PC-3 (cell line): ENCODE results near the gene BRD4. TPM values are rescaled to one million over a fixed set of nuclear protein-coding genes. Genes with fewer than 3 reads are reported as not detected.
A peak's percentile ranks its signal among the peaks of the same experiment; 100 is the strongest.

Source experiments
- ATAC-seq: fragments of 200-7000 bp; cut with Tn5 transposase; 2 replicates; pipeline ENCODE4 v1.9.1; 2020; ENCODE audit warnings: mild to moderate bottlenecking, moderate library complexity
- BruUV-seq: library from RNA; stranded (reverse); fragments of 400-500 nt; replicated peaks from 2 replicates; lab custom pipeline; 2021; lab: Mats Ljungman, UMichigan
- CTCF ChIA-PET: fragments of 300-600 bp; sonication (Branson Sonifier 250); formaldehyde crosslinking; loops from one replicate; lab custom pipeline; 2022; ENCODE audit warnings: antibody characterized with exemption; lab: Charles Lee
- POLR2A ChIA-PET: fragments of 300-600 bp; sonication (Branson Sonifier 250); formaldehyde crosslinking; loops from one replicate; lab custom pipeline; 2022; ENCODE audit warnings: antibody characterized with exemption; ENCODE audit not compliant: unreplicated experiment; lab: Charles Lee
- DNase-seq: peaks from one replicate; pipeline ENCODE4 v3.0.0-alpha.2; 2015
- H2AFZ ChIP-seq: fragments of 300-600 bp; sonication (generic); 2 replicates; pipeline ENCODE4 v1.6.0; 2016; ENCODE audit warnings: antibody characterized with exemption, low read length
- H3F3A ChIP-seq: fragments of 300-600 bp; sonication (generic); one replicate; pipeline ENCODE4 v1.6.0; 2017; ENCODE audit warnings: antibody characterized with exemption, low read length, control low read depth, mild to moderate bottlenecking; ENCODE audit not compliant: unreplicated experiment
- H3K27ac ChIP-seq: fragments of 300-600 bp; sonication (generic); 2 replicates; pipeline ENCODE4 v1.5.1; 2016; ENCODE audit warnings: mild to moderate bottlenecking, low read length
- H3K27me3 ChIP-seq: fragments of 300-600 bp; sonication (generic); 2 replicates; pipeline ENCODE4 v1.6.1; 2016; ENCODE audit warnings: low read length, mixed read lengths
- H3K36me3 ChIP-seq: fragments of 300-600 bp; sonication (generic); 2 replicates; pipeline ENCODE4 v1.6.1; 2016; ENCODE audit warnings: low read depth, mixed run types, low read length, mixed read lengths
- H3K4me1 ChIP-seq: fragments of 300-600 bp; sonication (generic); 2 replicates; pipeline ENCODE4 v1.5.1; 2016; ENCODE audit warnings: low read length; ENCODE audit not compliant: insufficient read depth
- H3K4me2 ChIP-seq: fragments of 300-600 bp; sonication (generic); 2 replicates; pipeline ENCODE4 v1.6.0; 2016; ENCODE audit warnings: low read length
- H3K4me3 ChIP-seq: fragments of 300-600 bp; sonication (generic); 2 replicates; pipeline ENCODE4 v1.5.1; 2016; ENCODE audit warnings: mild to moderate bottlenecking, low read length, mixed read lengths
- H3K79me2 ChIP-seq: fragments of 300-600 bp; sonication (generic); 2 replicates; pipeline ENCODE4 v1.6.1; 2017; ENCODE audit warnings: low read length, mixed read lengths
- H3K9ac ChIP-seq: fragments of 300-600 bp; sonication (generic); 2 replicates; pipeline ENCODE4 v1.6.0; 2016; ENCODE audit warnings: mild to moderate bottlenecking, low read length
- H3K9me2 ChIP-seq: fragments of 300-600 bp; sonication (generic); replicated peaks from 2 replicates; pipeline ENCODE4 v1.6.1; 2016; ENCODE audit warnings: mixed run types, low read length, mixed read lengths
- H3K9me3 ChIP-seq: fragments of 300-600 bp; sonication (generic); 2 replicates; pipeline ENCODE4 v1.6.1; 2016; ENCODE audit warnings: low read length, mixed read lengths
- H4K20me1 ChIP-seq: fragments of 300-600 bp; sonication (generic); 2 replicates; pipeline ENCODE4 v1.6.1; 2016; ENCODE audit warnings: low read length, mixed read lengths
- CTCF ChIP-seq: fragments of 300-600 bp; sonication (generic); conservative IDR thresholded peaks from 2 replicates; pipeline ENCODE4 v1.5.1; 2017; ENCODE audit warnings: antibody characterized with exemption, low read depth, mild to moderate bottlenecking, low read length
- EZH2 ChIP-seq: fragments of 300-600 bp; sonication (generic); IDR thresholded peaks from one replicate; pipeline ENCODE4 v1.6.1; 2017; ENCODE audit warnings: antibody characterized with exemption, mild to moderate bottlenecking, low read length; ENCODE audit not compliant: unreplicated experiment
- EZH2phosphoT487 ChIP-seq: fragments of 300-600 bp; sonication (generic); IDR thresholded peaks from 2 replicates; pipeline ENCODE4 v1.6.1; 2018; ENCODE audit warnings: mild to moderate bottlenecking, antibody characterized with exemption, low read length, borderline replicate concordance
- intact Hi-C: fragments of 100-400 bp; cut with micrococcal nuclease; formaldehyde crosslinking; loops from 2 replicates; pipeline ENCODE4 v1.9.0; 2023
- total RNA-seq: library from RNA; depleted of rRNA; stranded (reverse); fragments of >200 nt; gene quantifications from 2 replicates; pipeline ENCODE4 v1.2.3, GENCODE V29; 2014

Gene BRD4
- total RNA-seq, 1 experiment from 2014 or later = 20.9 TPM

- Histone ChIP-seq H3K4me1 (peaks cover 17% of the 10 kb centered on the region), H3K4me3 (no peak overlapping the region), H3K9me2 (no peaks in the 10 kb centered on the region), H3K9me3 (no peaks in the 10 kb centered on the region), H2AFZ (no peak overlapping the region), H3K79me2 (no peaks in the 10 kb centered on the region), H3K27me3 (no peaks in the 10 kb centered on the region), H3F3A (no peaks in the 10 kb centered on the region), H3K36me3 (no peaks in the 10 kb centered on the region), H3K4me2 (no peak overlapping the region), H3K9ac (no peak overlapping the region), H4K20me1 (no peaks in the 10 kb centered on the region), H3K27ac (no peak overlapping the region)
- CTCF ChIA-PET = no interaction called here
- BruUV-seq = no TSS peak
- DNase-seq = no peak
- POLR2A ChIA-PET = no interaction called here
- intact Hi-C loops = no loop called here
- TF ChIP-seq EZH2phosphoT487 = no peak
- no peak for TF ChIP-seq EZH2
- TF ChIP-seq CTCF = no peak
- no peak for ATAC-seq
These were observed 118.5 kb downstream of the BRD4 start for GRCh38 chr19:15213715-15214381.

GRCh38 chr19:15212711-15213110 is 119.6 kb downstream of the BRD4 start:
- no peak overlapping the region for H3K9ac ChIP-seq
- no TSS peak for BruUV-seq
- no peak for ATAC-seq
- no peak overlapping the region for H3K4me2 ChIP-seq
- intact Hi-C loops = no loop called here
- no peaks in the 10 kb centered on the region for H3K79me2 ChIP-seq
- H3K4me1 ChIP-seq = peaks cover 17% of the 10 kb centered on the region
- no peak overlapping the region for H2AFZ ChIP-seq
- ChIA-PET POLR2A (no interaction called here), CTCF (no interaction called here)
- TF ChIP-seq EZH2 (no peak), EZH2phosphoT487 (no peak), CTCF (no peak)
- H3K36me3 ChIP-seq = no peaks in the 10 kb centered on the region
- H3K9me2 ChIP-seq = no peaks in the 10 kb centered on the region
- no peak for DNase-seq
- H3K27ac ChIP-seq = no peak overlapping the region
- H3K9me3 ChIP-seq = no peaks in the 10 kb centered on the region
- no peaks in the 10 kb centered on the region for H4K20me1 ChIP-seq
- H3F3A ChIP-seq = no peaks in the 10 kb centered on the region
- H3K4me3 ChIP-seq = no peak overlapping the region
- H3K27me3 ChIP-seq = no peaks in the 10 kb centered on the region

GRCh38 chr19:15210323-15210781 is 122.0 kb downstream of the BRD4 start:
- no peaks in the 10 kb centered on the region for H3K27me3 ChIP-seq
- H4K20me1 ChIP-seq = no peaks in the 10 kb centered on the region
- no peaks in the 10 kb centered on the region for H3K9me2 ChIP-seq
- peak; percentile 83 for DNase-seq
- no peak for TF ChIP-seq EZH2phosphoT487
- H3K36me3 ChIP-seq = no peaks in the 10 kb centered on the region
- ChIA-PET CTCF (no interaction called here), POLR2A (no interaction called here)
- H3K27ac ChIP-seq = peak overlapping the region; percentile 91
- H3K4me3 ChIP-seq = no peak overlapping the region
- peak overlapping the region; percentile 64 for H2AFZ ChIP-seq
- peak overlapping the region; percentile 70 for H3K9ac ChIP-seq
- no peaks in the 10 kb centered on the region for H3K9me3 ChIP-seq
- no TSS peak for BruUV-seq
- H3K79me2 ChIP-seq = no peaks in the 10 kb centered on the region
- intact Hi-C loops = no loop called here
- ATAC-seq = peak; percentile 97
- peaks cover 14% of the 10 kb centered on the region for H3K4me1 ChIP-seq
- H3K4me2 ChIP-seq = peak overlapping the region; percentile 50
- H3F3A ChIP-seq = no peaks in the 10 kb centered on the region
